GM19468 (cell line): ENCODE results near the gene ARID3A.
"Not testable (repeated sequence)": the region's sequence is repeated elsewhere in the genome, so short reads cannot be mapped to it uniquely, and the experiment has no call there.

Experiments
- ATAC-seq: cut with Tn5 transposase; IDR thresholded peaks from one replicate; pipeline ENCODE4 v1.9.1; 2021; ENCODE audit warnings: mild to moderate bottlenecking, moderate library complexity, moderate number of reproducible peaks; ENCODE audit not compliant: unreplicated experiment; ENCODE audit errors: extremely low read depth

ARID3A gene

DNA sequence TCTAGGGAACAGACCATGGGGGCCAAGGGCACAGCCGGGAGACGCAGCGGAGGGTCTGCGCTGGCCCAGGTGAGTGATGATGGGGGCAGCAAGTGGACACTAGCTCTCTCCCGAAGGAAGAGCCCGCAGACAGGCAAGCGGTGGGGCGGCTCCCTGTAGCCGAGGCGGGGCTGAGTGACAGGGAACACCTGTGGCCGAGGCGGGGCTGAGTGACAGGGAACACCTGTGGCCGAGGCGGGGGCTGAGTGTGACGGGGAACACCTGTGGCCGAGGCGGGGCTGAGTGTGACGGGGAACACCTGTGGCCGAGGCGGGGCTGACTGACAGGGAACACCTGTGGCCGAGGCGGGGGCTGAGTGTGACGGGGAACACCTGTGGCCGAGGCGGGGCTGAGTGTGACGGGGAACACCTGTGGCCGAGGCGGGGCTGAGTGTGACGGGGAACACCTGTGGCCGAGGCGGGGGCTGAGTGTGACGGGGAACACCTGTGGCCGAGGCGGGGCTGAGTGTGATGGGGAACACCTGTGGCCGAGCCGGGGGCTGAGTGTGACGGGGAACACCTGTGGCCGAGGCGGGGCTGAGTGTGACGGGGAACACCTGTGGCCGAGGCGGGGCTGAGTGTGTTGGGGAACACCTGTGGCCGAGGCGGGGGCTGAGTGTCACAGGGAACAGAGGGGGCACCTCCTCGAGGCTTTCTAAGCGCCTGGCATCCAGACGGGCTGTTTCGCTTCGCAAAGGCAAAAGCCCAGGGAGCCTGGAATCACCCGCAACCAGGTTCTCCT lies 34.2 kb upstream of the ARID3A start:
- ATAC-seq = not testable (repeated sequence)

DNA sequence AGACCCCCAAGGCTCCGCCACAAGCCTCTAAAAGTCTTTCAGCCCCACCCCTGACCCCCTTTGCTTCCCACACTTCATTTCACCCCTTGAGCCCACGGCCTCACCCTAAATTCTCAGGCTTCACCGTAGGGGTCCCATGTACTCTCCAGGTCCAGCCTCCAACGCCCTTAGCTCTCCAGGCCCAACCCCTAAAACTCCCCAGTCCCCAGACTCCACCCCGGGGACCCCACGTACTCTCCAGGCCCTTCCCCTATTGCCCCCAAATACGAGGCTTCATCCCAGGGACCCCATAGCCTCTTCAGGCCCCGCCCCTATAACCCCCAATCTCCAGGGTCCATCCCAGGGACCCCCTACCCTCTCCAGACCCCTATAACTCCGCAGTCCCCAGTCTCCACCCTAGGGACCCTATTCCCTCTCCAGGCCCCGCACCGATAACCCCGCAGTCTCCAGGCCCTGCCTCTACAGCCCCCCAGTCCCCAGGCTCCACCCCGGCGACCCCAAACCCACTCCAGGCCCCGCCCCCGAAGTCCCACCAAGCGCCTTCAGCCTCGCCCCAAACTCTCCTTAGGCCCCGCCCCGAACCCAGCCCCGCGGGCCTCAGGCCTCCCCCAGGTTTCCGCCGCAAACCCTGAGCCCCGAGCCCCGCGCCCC lies 33.5 kb upstream of the ARID3A start:
- no peak for ATAC-seq

DNA sequence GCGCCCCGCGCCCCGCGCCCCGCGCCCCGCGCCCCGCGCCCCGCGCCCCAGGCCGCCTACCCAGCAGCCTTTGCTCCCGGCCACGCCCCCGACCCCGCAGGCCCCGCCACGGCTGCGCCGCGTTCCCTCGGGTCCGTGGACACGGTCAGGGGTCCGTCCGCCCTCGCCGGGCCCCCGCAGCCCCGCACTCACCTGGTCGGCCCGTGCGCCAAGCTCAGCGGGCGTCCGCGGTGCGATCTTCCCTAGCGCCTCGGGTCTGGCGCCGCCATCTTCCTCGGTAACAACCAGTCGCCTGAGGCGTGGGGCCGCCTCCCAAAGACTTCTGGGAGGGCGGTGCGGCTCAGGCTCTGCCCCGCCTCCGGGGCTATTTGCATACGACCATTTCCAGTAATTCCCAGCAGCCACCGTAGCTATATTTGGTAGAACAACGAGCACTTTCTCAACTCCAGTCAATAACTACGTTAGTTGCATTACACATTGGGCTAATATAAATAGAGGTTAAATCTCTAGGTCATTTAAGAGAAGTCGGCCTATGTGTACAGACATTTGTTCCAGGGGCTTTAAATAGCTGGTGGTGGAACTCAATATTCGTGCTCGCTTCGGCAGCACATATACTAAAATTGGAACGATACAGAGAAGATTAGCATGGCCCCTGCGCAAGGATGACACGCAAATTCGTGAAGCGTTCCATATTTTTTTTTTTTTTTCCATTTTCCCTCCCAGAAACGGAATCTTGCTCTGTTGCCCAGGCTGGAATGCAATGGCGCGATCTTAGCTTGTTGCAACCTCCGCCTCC lies 32.7 kb upstream of the ARID3A start, which contains the start of the genes MED16 and RNU6-9:
MED16 (minus strand) TSS at position 294 of the 796 bp plus-strand sequence. CDS start 2,056 bp downstream, outside the sequence.
RNU6-9 (plus strand) TSS at position 591 of the 796 bp plus-strand sequence.
- ATAC-seq = peak; percentile 48

DNA sequence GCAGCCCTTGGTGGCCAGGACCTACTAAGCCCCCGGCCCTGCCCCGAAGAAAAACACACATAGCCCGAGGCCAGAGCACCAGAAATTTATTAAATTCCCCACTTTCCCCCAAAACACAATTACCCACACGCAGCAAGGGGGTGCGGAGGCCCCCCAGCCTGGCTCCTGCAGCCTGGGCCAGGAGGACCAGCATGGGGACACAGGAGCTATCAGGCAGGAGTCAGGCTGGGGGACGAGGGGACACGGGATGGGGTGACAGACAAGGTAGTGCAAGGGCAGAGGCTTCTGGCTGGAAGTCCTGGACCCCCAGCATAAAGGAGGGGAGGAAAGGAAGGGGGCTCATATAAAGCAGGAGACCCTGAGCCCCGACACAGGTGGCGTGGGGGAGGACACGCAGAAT lies 29.4 kb upstream of the ARID3A start:
- no peak for ATAC-seq

DNA sequence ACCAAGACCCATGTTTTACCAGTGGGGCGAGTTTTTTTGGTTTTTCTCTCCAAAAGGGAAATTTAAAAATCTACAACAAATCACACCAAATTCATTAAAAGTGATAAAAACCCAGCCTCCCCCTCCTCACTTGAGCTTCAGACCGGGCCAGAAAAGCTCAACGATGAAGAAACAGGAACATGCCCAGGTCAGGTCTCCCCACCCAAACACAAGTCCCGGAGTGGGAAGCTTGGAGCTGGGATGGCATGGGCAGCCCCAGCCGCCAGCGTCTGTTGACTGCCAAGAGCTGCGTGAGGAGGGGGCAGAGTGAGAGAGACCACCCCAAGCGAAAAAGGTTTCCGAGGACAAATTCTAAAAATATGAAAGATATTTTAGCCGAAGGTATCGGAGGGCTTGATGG lies 28.8 kb upstream of the ARID3A start:
- ATAC-seq = no peak

DNA sequence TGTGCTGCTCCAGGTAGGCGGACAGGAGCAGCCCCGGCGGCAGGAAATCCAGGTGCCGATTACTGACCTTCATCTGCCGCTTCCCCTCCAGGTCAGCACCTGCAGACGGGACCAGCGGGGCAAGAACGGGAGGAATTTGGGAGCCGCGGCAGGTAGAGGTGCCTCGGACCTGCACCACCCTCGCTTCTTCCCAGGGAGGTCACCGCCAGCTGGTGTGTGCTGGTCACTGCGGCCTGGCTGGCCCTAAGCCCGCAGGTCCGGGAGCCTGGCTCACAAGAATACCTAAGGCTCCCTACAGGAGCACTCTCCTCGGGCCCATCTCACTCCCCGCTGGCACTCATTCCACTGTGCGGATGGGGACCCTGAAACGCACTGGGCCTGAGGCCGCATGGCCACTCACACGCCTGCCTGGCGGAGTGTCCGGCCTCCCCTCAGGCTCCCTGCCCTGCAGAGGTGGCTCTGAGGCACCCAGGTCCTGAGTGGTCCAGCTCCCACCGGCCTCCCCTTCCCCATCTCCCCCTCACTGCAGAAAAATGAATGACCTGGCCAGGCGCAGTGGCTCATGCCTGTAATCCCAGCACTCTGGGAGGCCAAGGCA lies 28.3 kb upstream of the ARID3A start:
- ATAC-seq = no peak

DNA sequence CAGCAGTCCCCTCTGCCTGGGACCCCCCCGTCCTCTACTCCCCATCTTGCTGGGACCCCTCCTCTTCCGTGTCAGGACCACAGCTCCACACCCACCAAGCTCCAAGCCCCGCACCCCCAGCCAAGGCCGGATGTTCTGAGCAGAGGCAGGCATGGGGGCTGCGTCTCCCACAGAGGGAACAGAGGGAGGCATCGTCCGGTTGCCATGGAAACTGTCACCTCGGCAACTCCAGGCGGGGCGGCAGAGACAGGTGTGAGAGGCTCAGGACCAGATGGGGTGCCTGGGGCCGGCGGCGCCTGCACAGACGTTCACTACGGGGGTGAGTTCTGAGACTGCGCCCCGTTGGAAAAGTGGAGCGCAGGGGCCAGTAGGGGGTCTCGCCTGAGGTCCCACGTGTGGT lies 27.2 kb upstream of the ARID3A start:
- no peak for ATAC-seq

DNA sequence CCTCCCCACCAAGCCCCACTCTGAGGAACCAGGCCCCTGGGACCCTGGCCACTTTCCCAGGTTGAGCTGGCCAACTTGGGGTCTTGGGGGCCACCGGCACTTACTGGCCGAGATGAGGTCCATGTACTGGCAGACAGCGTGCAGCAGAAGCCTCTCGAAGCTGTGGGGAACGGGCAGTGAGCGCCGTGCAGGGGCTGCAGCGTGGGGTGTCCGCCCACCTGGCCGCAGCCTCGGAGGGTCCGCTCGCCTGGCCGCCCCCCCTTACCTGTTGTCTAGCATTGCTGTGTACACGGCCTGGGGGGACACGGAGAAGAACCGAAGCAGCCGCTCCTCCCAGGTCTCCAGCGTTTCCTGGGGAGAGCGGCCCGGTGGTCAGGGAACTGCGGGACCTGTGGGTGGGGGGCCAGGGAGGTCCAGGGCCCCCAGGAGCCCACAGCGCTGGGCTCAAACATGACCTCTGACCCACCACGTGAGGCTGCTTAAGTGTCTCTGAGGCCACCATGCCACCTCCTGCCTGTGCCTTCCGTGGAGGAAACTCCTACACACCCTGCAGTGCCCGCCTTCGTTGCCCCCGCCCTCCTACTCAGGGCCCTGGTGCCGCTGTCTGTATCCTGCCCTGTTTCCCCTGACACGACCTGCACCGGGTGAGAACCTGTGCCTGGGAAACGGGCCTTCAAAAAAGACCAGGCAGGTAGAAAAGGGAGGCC lies 26.3 kb upstream of the ARID3A start:
- no peak for ATAC-seq

DNA sequence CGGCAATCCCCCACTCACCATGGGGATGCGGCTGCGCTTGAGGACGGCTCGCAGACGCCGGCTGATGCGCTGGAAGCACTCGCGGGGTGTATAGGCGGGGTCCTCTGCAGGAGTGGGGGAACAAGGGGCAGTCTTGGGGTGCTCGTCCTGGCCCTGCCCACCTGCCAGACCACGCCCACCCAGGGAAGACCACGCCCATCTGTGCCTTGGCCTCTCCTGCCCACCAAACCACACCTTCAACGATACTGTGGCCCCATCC lies 25.9 kb upstream of the ARID3A start:
- ATAC-seq = no peak

DNA sequence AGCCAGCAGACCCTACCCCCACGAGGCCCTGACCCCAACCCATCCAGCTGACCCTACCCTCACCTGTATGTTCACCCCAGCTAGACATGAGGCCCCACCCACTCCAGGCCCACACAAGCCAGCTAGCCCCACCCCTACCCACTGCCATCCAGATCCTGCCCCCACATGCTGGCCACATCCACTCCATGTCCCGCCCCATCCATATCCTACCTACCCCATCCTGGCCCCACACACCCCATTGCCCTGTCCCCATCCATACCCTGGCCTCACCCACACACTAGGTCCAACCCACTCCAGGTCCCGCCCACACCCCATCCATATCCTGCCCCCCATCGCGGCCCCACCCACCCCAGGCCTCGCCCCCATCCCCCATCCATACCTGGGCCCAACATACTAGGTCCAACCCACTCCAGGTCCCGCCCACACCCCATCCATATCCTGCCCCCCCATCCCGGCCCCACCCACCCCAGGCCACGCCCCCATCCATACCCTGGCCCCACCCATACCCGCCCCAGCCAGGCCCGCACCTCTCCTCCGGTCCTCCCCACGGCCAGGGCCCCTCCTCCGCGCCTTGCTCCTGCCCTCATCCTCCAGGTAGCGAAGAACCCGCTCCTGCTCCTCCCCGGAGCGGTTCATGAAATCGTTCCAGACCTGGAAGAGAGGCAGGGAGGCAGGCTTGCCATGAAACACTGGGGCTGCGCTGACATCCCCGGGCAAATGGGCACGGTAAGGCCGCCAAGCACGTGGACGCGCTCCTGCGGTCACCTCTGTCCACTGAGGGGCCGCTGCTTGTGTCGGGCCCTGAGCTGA lies 25.3 kb upstream of the ARID3A start:
- no peak for ATAC-seq

DNA sequence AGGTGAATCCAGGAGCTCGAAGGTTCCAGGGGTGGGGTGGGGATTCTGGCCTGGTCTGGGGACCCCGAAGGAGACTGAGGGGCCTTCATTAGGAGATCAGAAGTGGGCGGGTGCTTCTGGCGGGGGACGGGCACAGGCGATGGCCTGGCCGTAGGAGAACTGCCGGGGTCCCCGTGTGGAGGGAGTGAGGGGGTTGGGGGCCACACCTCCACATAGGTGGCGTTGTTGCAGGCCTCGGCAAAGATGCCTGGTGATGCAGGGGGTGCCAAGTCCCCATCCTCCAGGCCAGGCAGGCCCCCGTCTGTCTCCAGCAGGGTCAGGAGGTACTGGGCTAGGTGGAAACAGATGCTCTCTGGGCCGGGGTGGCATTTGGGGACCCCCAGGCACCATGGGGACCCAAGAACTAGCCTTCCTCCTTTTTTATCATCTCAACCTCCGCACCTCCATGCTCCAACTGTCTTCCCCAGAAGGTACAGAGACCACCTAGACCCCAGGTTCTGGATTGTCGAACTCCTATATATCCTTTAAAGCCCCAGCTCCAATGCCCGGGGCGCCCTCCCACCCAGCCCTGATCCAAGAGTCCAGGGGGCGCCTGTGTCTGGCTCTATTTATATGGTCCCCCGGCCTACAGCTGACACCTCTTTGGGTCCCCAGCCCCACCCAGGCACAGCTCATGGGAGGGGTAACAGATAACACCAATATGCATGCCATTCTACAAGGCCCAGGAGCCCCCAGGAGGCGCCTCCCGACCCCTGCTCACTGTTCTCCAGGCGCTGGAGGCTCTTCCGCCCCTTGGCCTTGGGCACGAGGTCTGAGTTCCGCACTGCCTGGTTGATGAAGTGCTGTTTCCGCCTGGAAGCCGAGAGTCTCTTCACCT lies 24.4 kb upstream of the ARID3A start:
- no peak for ATAC-seq

DNA sequence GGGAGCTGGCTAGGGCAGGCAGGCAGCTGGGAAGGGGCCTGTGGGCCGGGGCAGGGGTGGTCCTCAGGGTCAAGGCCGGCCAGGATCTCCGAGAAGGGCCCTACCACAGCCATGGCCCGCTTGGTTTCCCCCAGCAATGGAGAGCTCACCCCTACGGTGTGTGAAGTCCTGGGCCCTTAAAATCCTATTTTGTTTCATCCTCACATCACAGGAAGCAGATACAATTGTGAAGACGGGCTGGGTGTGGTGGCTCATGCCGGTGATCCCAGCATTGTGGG lies 23.8 kb upstream of the ARID3A start:
- no peak for ATAC-seq

DNA sequence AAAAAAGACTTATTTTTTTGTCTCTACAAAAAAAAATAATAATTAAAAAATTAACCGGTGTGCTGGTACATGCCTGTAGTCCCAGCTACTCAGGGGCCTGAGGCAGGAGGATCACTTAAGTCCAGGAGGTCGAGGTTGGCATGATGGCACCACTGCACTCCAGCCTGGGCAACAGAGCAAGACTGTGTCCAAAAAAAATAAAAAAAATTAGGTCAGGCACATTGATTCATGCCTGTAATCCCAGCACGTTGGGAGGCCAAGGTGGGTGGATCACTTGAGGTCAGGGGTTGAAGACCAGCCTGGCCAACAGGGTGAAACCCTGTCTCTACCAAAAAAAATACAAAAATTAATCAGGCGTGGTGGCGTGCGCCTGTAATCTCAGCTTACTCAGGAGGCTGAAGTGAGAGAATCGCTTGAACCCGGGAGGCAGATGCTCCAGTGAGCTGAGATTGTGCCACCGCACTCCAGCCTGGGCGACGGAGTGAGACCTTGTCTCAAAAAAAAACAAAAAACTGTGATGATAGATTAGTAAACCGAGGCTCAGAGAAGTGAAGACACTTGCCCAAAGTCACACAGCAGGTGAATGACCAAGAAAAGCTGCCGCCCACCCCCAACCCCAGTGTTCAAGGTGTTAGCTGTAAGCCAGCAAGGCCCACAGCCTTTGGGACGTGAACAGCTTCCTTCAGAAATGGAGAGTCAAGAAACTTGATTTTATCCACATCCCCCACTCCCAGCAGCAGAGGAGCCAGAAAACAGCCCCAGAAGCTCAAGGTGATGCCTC lies 23.2 kb upstream of the ARID3A start:
- no peak for ATAC-seq

DNA sequence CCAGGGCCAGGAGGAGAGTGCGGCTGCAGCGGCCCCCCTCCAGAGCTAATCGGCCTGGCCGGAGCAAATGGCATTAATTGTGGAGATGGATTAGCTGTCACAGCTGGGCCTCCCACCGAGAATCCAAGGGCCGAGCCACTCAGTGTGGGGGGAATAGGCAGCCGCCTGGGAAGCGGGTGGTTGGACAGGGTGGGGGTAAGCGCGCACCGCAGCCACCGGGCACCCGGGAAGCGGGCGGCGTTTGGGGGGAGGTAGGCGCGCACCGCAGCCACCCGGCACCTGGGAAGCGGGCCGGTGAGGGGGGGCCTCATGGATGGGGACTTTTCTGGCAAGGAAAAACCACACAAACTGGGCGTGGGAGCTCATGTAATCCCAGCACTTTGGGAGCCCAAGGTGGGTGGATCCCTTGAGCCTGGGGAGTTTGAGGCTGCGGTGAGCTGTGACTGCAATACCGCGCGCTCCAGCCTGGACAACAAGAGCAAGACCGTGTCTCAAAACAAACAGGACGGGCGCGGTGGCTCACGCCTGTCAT lies 22.5 kb upstream of the ARID3A start:
- ATAC-seq = no peak

DNA sequence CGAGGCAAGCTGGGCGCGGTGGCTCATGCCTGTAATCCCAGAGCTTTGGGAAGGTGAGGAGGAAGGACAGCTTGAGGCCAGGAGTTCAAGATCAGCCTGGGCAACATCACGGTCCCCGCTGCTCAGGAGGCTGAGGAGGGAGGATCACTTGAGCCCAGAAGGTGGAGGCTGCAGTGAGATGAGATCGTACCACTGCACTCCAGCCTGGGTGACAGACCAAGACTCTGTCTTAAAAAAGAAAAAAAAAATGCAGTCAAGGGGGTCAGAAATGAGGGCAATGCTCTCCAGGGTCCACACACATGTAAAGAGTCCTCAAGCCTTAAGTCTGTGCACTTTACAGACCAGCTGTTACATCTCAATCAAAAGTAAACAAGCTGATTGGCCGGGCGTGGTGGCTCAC lies 21.3 kb upstream of the ARID3A start:
- no peak for ATAC-seq

DNA sequence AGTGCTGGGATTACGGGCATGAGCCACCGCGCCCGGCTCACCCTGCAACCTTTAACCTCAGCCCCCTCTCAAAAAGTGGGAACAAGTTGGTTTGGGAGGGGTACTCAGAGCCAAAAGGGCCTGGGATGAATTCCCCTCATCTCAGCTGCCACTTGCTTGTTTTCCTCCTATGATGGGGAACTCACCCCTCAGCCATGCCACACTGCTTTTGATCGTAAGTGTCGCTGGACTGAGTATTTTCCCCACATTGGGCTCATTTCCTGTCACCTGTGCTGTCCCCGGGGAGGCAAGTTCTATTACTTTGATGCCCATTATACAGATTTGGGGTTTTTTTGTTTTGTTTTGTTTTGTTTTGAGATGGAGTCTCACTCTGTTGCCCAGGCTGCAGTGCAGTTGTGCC lies 19.4 kb upstream of the ARID3A start:
- no peak for ATAC-seq

DNA sequence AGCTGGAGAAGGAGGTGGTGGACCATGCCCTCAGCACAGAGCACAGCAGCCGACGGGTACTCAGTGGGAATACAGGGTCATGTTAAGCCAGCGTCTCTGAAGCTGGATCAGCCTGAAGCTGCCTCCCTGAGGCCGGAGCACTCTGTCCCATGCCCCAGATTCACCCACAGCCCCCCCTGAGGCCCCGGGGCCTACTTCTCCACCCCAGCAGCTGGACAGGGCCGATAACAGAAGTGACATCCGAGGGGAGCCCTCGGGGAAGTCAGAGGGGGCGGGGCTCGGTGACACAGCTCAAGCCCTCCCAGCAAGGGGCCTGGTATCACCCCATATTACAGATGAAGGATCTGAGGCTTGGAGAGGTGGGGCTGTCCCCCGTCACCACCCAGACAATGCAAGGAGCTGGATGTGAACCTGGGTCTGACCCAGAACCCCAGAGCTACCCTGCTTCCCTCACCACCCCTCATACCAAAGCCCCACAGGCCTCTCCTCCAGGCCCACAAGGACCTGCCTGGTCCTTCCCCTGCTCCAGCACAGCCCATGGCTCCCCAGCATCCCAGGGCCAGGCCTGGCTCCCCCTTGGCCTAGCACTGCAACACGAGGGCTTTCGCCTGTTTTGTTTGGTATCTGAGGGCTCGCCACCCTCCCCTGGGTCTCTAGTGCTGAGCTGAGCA lies 18.5 kb upstream of the ARID3A start:
- ATAC-seq = no peak
